ENCODE measurements around the gene TTC24. TPM values are rescaled to one million over a fixed set of nuclear protein-coding genes. Genes with fewer than 3 reads are reported as not detected.
"Not testable (repeated sequence)": the region's sequence is repeated elsewhere in the genome, so short reads cannot be mapped to it uniquely, and the experiment has no call there.

The TTC24 gene
- total RNA-seq, 4 donors from 2014 or later: not detected

GRCh38 chr1:156583821-156584622, 4.5 kb downstream of the TTC24 start:
- peak in 2 of 3 donors; percentile 89 to 95 for DNase-seq
- TF ChIP-seq CTCF (IDR thresholded peaks at IDR 0.05) (peak; percentile 89 to 95 (median 93)), POLR2A (IDR thresholded peaks at IDR 0.05) (no peak)
- Histone ChIP-seq H3K36me3 (no peaks in the 10 kb centered on the region), H3K27ac (no peak overlapping the region), H3K4me3 (no peak overlapping the region), H3K4me1 (peaks cover 0 to 3% (median 0%) of the 10 kb centered on the region in 4 donors), H3K9me3 (no peaks in the 10 kb centered on the region), H3K27me3 (no peaks in the 10 kb centered on the region)

- Histone ChIP-seq H3K9me3 (no peaks in the 10 kb centered on the region), H3K27me3 (no peaks in the 10 kb centered on the region), H3K36me3 (no peaks in the 10 kb centered on the region), H3K4me1 (peaks cover 0 to 3% (median 0%) of the 10 kb centered on the region in 4 donors), H3K27ac (no peak overlapping the region), H3K4me3 (no peak overlapping the region)
- DNase-seq: no peak
- TF ChIP-seq CTCF (IDR thresholded peaks at IDR 0.05): no peak
- no peak for TF ChIP-seq POLR2A (IDR thresholded peaks at IDR 0.05)
These were observed 5.3 kb downstream of the TTC24 start for GRCh38 chr1:156584813-156585212.

- Histone ChIP-seq H3K4me1 (peaks cover 0 to 4% (median 2%) of the 10 kb centered on the region in 4 donors), H3K27ac (no peak overlapping the region), H3K9me3 (no peaks in the 10 kb centered on the region), H3K36me3 (no peaks in the 10 kb centered on the region), H3K27me3 (no peaks in the 10 kb centered on the region), H3K4me3 (no peak overlapping the region)
- DNase-seq: no peak
- no peak for TF ChIP-seq CTCF (IDR thresholded peaks at IDR 0.05)
- TF ChIP-seq POLR2A (IDR thresholded peaks at IDR 0.05): no peak
These were observed 6.8 kb downstream of the TTC24 start for GRCh38 chr1:156586323-156586722.

- Histone ChIP-seq H3K27ac (no peak overlapping the region), H3K9me3 (no peaks in the 10 kb centered on the region), H3K4me1 (peaks cover 0 to 4% (median 2%) of the 10 kb centered on the region in 4 donors), H3K4me3 (no peak overlapping the region), H3K36me3 (no peaks in the 10 kb centered on the region), H3K27me3 (no peaks in the 10 kb centered on the region)
- peak in 1 of 3 donors; percentile 69 for DNase-seq
- no peak for TF ChIP-seq CTCF (IDR thresholded peaks at IDR 0.05)
- no peak for TF ChIP-seq POLR2A (IDR thresholded peaks at IDR 0.05)
These were observed 7.5 kb downstream of the TTC24 start for GRCh38 chr1:156586892-156587477.

- not testable (repeated sequence) for H3K27ac ChIP-seq, H3K9me3 ChIP-seq, H3K36me3 ChIP-seq, H3K4me1 ChIP-seq, DNase-seq, H3K27me3 ChIP-seq, H3K4me3 ChIP-seq
These were observed 8.4 kb downstream of the TTC24 start for GRCh38 chr1:156587927-156588326.

- no peak for TF ChIP-seq POLR2A (IDR thresholded peaks at IDR 0.05)
- TF ChIP-seq CTCF (IDR thresholded peaks at IDR 0.05): no peak
- Histone ChIP-seq H3K36me3 (peaks cover 0 to 11% (median 0%) of the 10 kb centered on the region in 3 donors), H3K9me3 (no peaks in the 10 kb centered on the region), H3K27me3 (no peaks in the 10 kb centered on the region), H3K4me1 (peaks cover 0 to 4% (median 2%) of the 10 kb centered on the region in 4 donors), H3K27ac (no peak overlapping the region), H3K4me3 (no peak overlapping the region)
- DNase-seq: no peak
These were observed 10.0 kb downstream of the TTC24 start for GRCh38 chr1:156589546-156589945.
